Vagina (tissue), 2 donors: ENCODE measurements around the gene ADGRD2.

Experiments
- CTCF ChIP-seq, 3 experiments: fragments of 450-650 bp in 2 of 3; fragments of 200-600 bp in 1 of 3; sonication (generic) in 1 of 3; IDR thresholded peaks; one replicate each; pipeline ENCODE4 v1.5.1; 2017 to 2019; ENCODE audit warnings: antibody characterized with exemption in 3 of 3, mild to moderate bottlenecking in 2 of 3, moderate library complexity in 2 of 3
- POLR2A ChIP-seq, 2 donors: fragments of 450-650 bp; IDR thresholded peaks; one replicate each; pipeline ENCODE4 v1.6.1; 2017; ENCODE audit warnings: antibody characterized with exemption in 2 of 2, mild to moderate bottlenecking in 2 of 2, moderate library complexity in 2 of 2

GRCh38 chr9:124470726-124471125 is 20.5 kb downstream of the ADGRD2 start:
- TF ChIP-seq CTCF (IDR thresholded peaks at IDR 0.05) = no peak
- TF ChIP-seq POLR2A (IDR thresholded peaks at IDR 0.05) = no peak
